Measurements from ENCODE around the gene ARHGEF11.

DNA sequence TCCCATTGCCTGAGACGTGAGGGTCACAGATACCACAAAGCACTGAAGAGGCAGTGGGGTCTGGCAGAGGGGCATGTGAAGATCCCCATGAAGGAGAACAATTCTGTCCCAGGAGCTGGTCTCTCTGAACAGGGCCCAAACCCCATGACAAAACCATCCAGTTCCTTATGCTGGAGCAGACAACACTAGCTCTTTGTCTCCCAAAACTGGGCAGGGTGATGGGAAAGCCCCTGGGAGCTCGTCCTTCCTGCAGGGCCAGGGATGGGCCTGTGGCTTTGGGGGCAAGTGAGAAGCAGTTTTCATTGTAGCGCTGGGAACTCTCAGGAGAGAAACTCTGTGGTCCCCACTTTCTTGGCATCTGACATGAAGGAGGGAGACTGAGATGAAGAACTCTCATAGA is 45.2 kb upstream of the ARHGEF11 start:
- TF ChIP-seq, protein P1, sequence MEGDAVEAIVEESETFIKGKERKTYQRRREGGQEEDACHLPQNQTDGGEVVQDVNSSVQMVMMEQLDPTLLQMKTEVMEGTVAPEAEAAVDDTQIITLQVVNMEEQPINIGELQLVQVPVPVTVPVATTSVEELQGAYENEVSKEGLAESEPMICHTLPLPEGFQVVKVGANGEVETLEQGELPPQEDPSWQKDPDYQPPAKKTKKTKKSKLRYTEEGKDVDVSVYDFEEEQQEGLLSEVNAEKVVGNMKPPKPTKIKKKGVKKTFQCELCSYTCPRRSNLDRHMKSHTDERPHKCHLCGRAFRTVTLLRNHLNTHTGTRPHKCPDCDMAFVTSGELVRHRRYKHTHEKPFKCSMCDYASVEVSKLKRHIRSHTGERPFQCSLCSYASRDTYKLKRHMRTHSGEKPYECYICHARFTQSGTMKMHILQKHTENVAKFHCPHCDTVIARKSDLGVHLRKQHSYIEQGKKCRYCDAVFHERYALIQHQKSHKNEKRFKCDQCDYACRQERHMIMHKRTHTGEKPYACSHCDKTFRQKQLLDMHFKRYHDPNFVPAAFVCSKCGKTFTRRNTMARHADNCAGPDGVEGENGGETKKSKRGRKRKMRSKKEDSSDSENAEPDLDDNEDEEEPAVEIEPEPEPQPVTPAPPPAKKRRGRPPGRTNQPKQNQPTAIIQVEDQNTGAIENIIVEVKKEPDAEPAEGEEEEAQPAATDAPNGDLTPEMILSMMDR (IDR thresholded peaks at IDR 0.05; ENCODE audit: low read depth, low read length, poor library complexity, severe bottlenecking), result no peak
- TF ChIP-seq EZH2phosphoT487 (IDR thresholded peaks at IDR 0.05; ENCODE audit: borderline replicate concordance, low read length), result no peak

Data from DOHH2 (cell line).